ENCODE results near the gene USP12. TPM values are rescaled to one million over a fixed set of nuclear protein-coding genes. Genes with fewer than 3 reads are reported as not detected.
"Not testable (repeated sequence)": the region's sequence is repeated elsewhere in the genome, so short reads cannot be mapped to it uniquely, and the experiment has no call there.

Gene USP12
- polyA plus RNA-seq, 3 donors = 27.5 to 34.8 (median 34.1) TPM

- no peak for DNase-seq
These were observed 89.5 kb downstream of the USP12 start for GRCh38 chr13:27081893-27082679.

GRCh38 chr13:27080018-27080948 lies 91.3 kb downstream of the USP12 start:
- DNase-seq = no peak

GRCh38 chr13:27079421-27079958 lies 92.1 kb downstream of the USP12 start:
- no peak for DNase-seq

GRCh38 chr13:27077451-27077850 lies 94.2 kb downstream of the USP12 start:
- no peak for DNase-seq

- no peak for DNase-seq
These were observed 95.2 kb downstream of the USP12 start for GRCh38 chr13:27076421-27076820.

GRCh38 chr13:27073186-27073585 lies 98.4 kb downstream of the USP12 start:
- DNase-seq = no peak

- DNase-seq = not testable (repeated sequence)
These were observed 105.5 kb downstream of the USP12 start for GRCh38 chr13:27066123-27066522.

GRCh38 chr13:27065582-27065981 lies 106.0 kb downstream of the USP12 start:
- no peak for DNase-seq

- DNase-seq = no peak
These were observed 107.2 kb downstream of the USP12 start for GRCh38 chr13:27064252-27064995.

GRCh38 chr13:27057817-27058216 lies 113.8 kb downstream of the USP12 start:
- DNase-seq = no peak

GRCh38 chr13:27055526-27055925 lies 116.1 kb downstream of the USP12 start:
- DNase-seq = no peak

- DNase-seq = no peak
These were observed 116.9 kb downstream of the USP12 start for GRCh38 chr13:27054760-27055159.

GRCh38 chr13:27053902-27054595 lies 117.6 kb downstream of the USP12 start:
- no peak for DNase-seq

GRCh38 chr13:27053210-27053884 lies 118.3 kb downstream of the USP12 start:
- DNase-seq = no peak

- DNase-seq = no peak
These were observed 118.9 kb downstream of the USP12 start for GRCh38 chr13:27052551-27053208.

GRCh38 chr13:27047081-27047480 lies 124.5 kb downstream of the USP12 start:
- DNase-seq = no peak

GRCh38 chr13:27044837-27045570 lies 126.6 kb downstream of the USP12 start:
- no peak for DNase-seq

- no peak for DNase-seq
These were observed 128.6 kb downstream of the USP12 start for GRCh38 chr13:27043013-27043412.

GRCh38 chr13:27041341-27041740 lies 130.3 kb downstream of the USP12 start:
- DNase-seq = no peak

- DNase-seq = no peak
These were observed 130.8 kb downstream of the USP12 start for GRCh38 chr13:27040826-27041108.
